ENCODE data around the gene NBPF10. TPM values are rescaled to one million over a fixed set of nuclear protein-coding genes. Genes with fewer than 3 reads are reported as not detected.
"Not testable (repeated sequence)": the region's sequence is repeated elsewhere in the genome, so short reads cannot be mapped to it uniquely, and the experiment has no call there.

Gene NBPF10
- 0.96 and 1.2 TPM in 2 replicates for total RNA-seq (2014; rRNA removed; shearing (Covaris generic))
- 0.70 and 0.90 TPM in 2 replicates for polyA plus RNA-seq (2015; cell fraction: cytosol; rRNA removed)
- 2.5 and 2.8 TPM in 2 replicates for polyA plus RNA-seq (2015; cell fraction: nucleus; rRNA removed)

GRCh38 chr1:146144465-146144864 is at the start of gene NBPF10:
Gene NBPF10 (minus strand): TSS chr1:146144804. CDS start chr1:146144769, 35 bp downstream.
- DNase-seq (ENCODE audit: low read depth) = not testable (repeated sequence)

GRCh38 chr1:146174531-146174930 is 29.9 kb upstream of the NBPF10 start:
- not testable (repeated sequence) for DNase-seq (ENCODE audit: low read depth)

GRCh38 chr1:146167740-146168139 is 23.1 kb upstream of the NBPF10 start:
- DNase-seq (ENCODE audit: low read depth) = not testable (repeated sequence)

- DNase-seq (ENCODE audit: low read depth) = not testable (repeated sequence)
These were observed 22.7 kb upstream of the NBPF10 start for GRCh38 chr1:146167273-146167672.

Other genes with a start within 250 kb of the NBPF10 start
- 9.1 and 9.4 TPM in 2 replicates for gene ITGA10, start 234.8 kb downstream of the NBPF10 start, total RNA-seq (2014; rRNA removed; shearing (Covaris generic))
- gene PEX11B, start 226.1 kb downstream of the NBPF10 start, total RNA-seq (2014; rRNA removed; shearing (Covaris generic)) = 17.8 and 21.8 TPM in 2 replicates
- gene RBM8A, start 217.3 kb downstream of the NBPF10 start, total RNA-seq (2014; rRNA removed; shearing (Covaris generic)) = 174 and 199 TPM in 2 replicates
- gene LIX1L, start 186.8 kb downstream of the NBPF10 start, total RNA-seq (2014; rRNA removed; shearing (Covaris generic)) = 16.3 and 24.7 TPM in 2 replicates
- 0.94 and 1.1 TPM in 2 replicates for gene ANKRD34A, start 180.2 kb downstream of the NBPF10 start, total RNA-seq (2014; rRNA removed; shearing (Covaris generic))
- gene POLR3GL, start 180.1 kb downstream of the NBPF10 start, total RNA-seq (2014; rRNA removed; shearing (Covaris generic)) = 6.6 and 8.3 TPM in 2 replicates
- gene TXNIP, start 148.2 kb downstream of the NBPF10 start, total RNA-seq (2014; rRNA removed; shearing (Covaris generic)) = 10.4 and 11.9 TPM in 2 replicates
- not detected in 2 replicates for gene HJV, start 123.1 kb downstream of the NBPF10 start, total RNA-seq (2014; rRNA removed; shearing (Covaris generic))
- gene NOTCH2NLA, start 84.2 kb upstream of the NBPF10 start, total RNA-seq (2014; rRNA removed; shearing (Covaris generic)) = 26.3 and 31.4 TPM in 2 replicates